SK-N-SH treated with all-trans-retinoic acid at 6 μM for 48 hours (cell line): Measurements from ENCODE around the gene HMGN4.
A peak's percentile ranks its signal among the peaks of the same experiment; 100 is the strongest.

ENCODE experiments used
- ATAC-seq: fragments of 200-7000 bp; cut with Tn5 transposase; 3 replicates; pipeline ENCODE4 v1.9.1; 2020; ENCODE audit warnings: mild to moderate bottlenecking, moderate library complexity
- ARNTL ChIP-seq: fragments of 450-650 bp; formaldehyde crosslinking; IDR thresholded peaks from 2 replicates; pipeline ENCODE4 v1.5.0; 2020; ENCODE audit warnings: low read depth, mild to moderate bottlenecking, moderate library complexity, borderline replicate concordance
- BACH2 ChIP-seq: fragments of 250-450 bp; sonication (Bioruptor Pico); IDR thresholded peaks from 2 replicates; pipeline ENCODE4 v1.9.0; 2021; ENCODE audit warnings: mild to moderate bottlenecking, borderline replicate concordance
- CSDC2 ChIP-seq: fragments of 250-450 bp; sonication (Bioruptor Pico); IDR thresholded peaks from 2 replicates; pipeline ENCODE4 v1.5.0; 2020; ENCODE audit warnings: mild to moderate bottlenecking, moderate library complexity
- CSRNP3 ChIP-seq: fragments of 250-450 bp; sonication (Bioruptor Pico); IDR thresholded peaks from 2 replicates; pipeline ENCODE4 v1.5.1; 2021; ENCODE audit warnings: mild to moderate bottlenecking, moderate library complexity
- ESRRG ChIP-seq: fragments of 250-450 bp; sonication (Bioruptor Pico); IDR thresholded peaks from 2 replicates; pipeline ENCODE4 v1.6.1; 2021; ENCODE audit warnings: mild to moderate bottlenecking
- GLIS3 ChIP-seq: fragments of 250-450 bp; sonication (Bioruptor Pico); IDR thresholded peaks from 2 replicates; pipeline ENCODE4 v1.5.0; 2020; ENCODE audit warnings: mild to moderate bottlenecking, moderate library complexity
- OSR1 ChIP-seq: fragments of 250-450 bp; sonication (Bioruptor Pico); IDR thresholded peaks from 2 replicates; pipeline ENCODE4 v1.8.0; 2022; ENCODE audit warnings: moderate library complexity, mild to moderate bottlenecking, inconsistent platforms
- PATZ1 ChIP-seq: fragments of 250-450 bp; sonication (Bioruptor Pico); IDR thresholded peaks from 2 replicates; pipeline ENCODE4 v1.8.0; 2020; ENCODE audit warnings: mild to moderate bottlenecking, moderate library complexity, borderline replicate concordance
- POU6F1 ChIP-seq: fragments of 250-450 bp; sonication (Bioruptor Pico); IDR thresholded peaks from 2 replicates; pipeline ENCODE4 v1.8.0; 2021; ENCODE audit warnings: low read depth, mild to moderate bottlenecking, moderate library complexity, borderline replicate concordance
- PPARA ChIP-seq: fragments of 250-450 bp; sonication (Bioruptor Pico); IDR thresholded peaks from 2 replicates; pipeline ENCODE4 v1.5.0; 2020; ENCODE audit warnings: mild to moderate bottlenecking, borderline replicate concordance
- RARB ChIP-seq: fragments of 250-450 bp; sonication (Bioruptor Pico); IDR thresholded peaks from 2 replicates; pipeline ENCODE4 v1.8.0; 2021; ENCODE audit warnings: mild to moderate bottlenecking, moderate library complexity
- SNAI2 ChIP-seq: fragments of 250-450 bp; sonication (Bioruptor Pico); IDR thresholded peaks from 2 replicates; pipeline ENCODE4 v1.5.0; 2020; ENCODE audit warnings: mild to moderate bottlenecking, moderate library complexity
- TCF4 ChIP-seq: fragments of 250-450 bp; sonication (Bioruptor Pico); IDR thresholded peaks from 2 replicates; pipeline ENCODE4 v1.8.0; 2021; ENCODE audit warnings: mild to moderate bottlenecking, moderate library complexity, borderline replicate concordance
- TSHZ2 ChIP-seq: fragments of 250-450 bp; sonication (Bioruptor Pico); IDR thresholded peaks from 2 replicates; pipeline ENCODE4 v1.5.0; 2020; ENCODE audit warnings: mild to moderate bottlenecking, moderate library complexity
- ZFP30 ChIP-seq: fragments of 450-650 bp; formaldehyde crosslinking; IDR thresholded peaks from 2 replicates; pipeline ENCODE4 v1.5.0; 2022; ENCODE audit warnings: mild to moderate bottlenecking, moderate library complexity
- ZNF565 ChIP-seq: fragments of 450-650 bp; formaldehyde crosslinking; conservative IDR thresholded peaks from 2 replicates; pipeline ENCODE4 v1.5.0; 2020; ENCODE audit warnings: low read depth, mild to moderate bottlenecking, moderate library complexity
- ZNF70 ChIP-seq: fragments of 450-650 bp; formaldehyde crosslinking; IDR thresholded peaks from 2 replicates; pipeline ENCODE4 v1.5.0; 2020; ENCODE audit warnings: mild to moderate bottlenecking, moderate library complexity
- ZNF8 ChIP-seq: fragments of 450-650 bp; formaldehyde crosslinking; IDR thresholded peaks from 2 replicates; pipeline ENCODE4 v1.5.0; 2020; ENCODE audit warnings: mild to moderate bottlenecking, moderate library complexity
- TF ChIP-seq, protein P1 (sequence below): fragments of 250-450 bp; sonication (Bioruptor Pico); IDR thresholded peaks from 2 replicates; pipeline ENCODE4 v1.5.1; 2020; ENCODE audit warnings: low read depth, mild to moderate bottlenecking, moderate library complexity

HMGN4 gene

DNA sequence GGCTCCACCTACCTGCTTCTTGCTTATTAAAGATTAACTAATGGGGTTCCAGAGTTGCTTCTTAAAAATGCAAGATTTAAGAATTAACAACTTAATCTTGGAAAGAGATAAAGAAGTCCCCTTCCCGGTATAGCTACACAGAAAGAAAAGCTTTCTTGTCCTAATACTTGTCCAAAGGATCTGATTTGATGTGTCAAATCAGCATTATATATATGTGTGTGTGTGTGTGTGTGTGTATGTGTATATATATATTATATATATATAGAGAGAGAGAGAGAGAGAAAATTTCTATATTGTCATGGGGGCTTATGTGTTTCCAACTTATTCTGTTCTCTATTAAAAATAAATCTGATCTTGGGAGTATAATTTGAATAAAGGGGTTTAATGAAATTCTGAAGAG, 4.6 kb upstream of the HMGN4 start:
- TF ChIP-seq SNAI2 (CRISPR knock-in tag), result no peak
- no peak for TF ChIP-seq ZNF8 (CRISPR knock-in tag)
- no peak for TF ChIP-seq ZFP30 (CRISPR knock-in tag)
- no peak for TF ChIP-seq POU6F1 (CRISPR knock-in tag)
- TF ChIP-seq CSDC2, result no peak
- TF ChIP-seq ZNF70 (CRISPR knock-in tag), result no peak
- TF ChIP-seq OSR1 (CRISPR knock-in tag), result no peak
- TF ChIP-seq TSHZ2 (CRISPR knock-in tag), result no peak
- TF ChIP-seq PATZ1, result no peak
- TF ChIP-seq RARB (CRISPR knock-in tag), result no peak
- TF ChIP-seq ARNTL (CRISPR knock-in tag), result no peak
- no peak for TF ChIP-seq GLIS3
- TF ChIP-seq, protein P1, sequence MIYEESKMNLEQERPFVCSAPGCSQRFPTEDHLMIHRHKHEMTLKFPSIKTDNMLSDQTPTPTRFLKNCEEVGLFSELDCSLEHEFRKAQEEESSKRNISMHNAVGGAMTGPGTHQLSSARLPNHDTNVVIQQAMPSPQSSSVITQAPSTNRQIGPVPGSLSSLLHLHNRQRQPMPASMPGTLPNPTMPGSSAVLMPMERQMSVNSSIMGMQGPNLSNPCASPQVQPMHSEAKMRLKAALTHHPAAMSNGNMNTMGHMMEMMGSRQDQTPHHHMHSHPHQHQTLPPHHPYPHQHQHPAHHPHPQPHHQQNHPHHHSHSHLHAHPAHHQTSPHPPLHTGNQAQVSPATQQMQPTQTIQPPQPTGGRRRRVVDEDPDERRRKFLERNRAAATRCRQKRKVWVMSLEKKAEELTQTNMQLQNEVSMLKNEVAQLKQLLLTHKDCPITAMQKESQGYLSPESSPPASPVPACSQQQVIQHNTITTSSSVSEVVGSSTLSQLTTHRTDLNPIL, result no peak
- TF ChIP-seq, all 23 proteins: peak for 0
- no peak for ATAC-seq

DNA sequence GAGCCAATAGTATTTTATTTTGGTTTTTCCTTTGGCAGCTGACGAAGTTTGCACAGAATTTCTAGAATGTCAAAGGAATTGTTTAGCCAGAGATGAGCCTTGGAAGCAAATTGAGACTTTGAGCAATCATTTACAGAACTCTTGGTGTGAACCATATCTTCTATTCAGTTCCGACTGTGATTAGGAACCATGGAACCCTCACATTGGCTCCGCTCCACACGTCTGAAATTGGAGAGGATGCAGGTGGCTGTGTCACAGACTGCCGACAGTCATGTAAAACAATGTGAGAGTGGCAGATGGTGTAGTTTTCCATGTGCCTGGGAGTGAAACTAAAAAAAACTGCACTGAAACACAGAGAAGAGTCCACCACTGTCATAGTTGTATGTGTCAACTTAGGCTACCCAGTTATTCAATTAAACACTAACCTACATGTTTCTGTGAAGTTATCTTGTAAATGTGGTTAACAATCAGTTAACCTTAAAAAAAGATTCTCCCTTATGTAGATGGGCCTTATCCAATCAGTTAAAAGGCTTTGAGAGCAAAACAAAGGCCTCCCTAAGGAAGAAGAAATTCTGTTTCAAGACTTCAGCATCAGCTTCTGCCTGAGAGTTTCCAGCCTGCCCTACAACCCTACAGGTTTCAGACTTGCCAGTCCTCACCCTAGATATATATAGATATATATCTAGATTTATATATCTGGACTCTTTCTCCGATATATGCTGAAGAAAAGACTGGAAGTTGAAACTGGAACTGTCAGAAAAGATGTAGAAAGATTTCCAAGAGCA, 3.3 kb upstream of the HMGN4 start:
- no peak for ATAC-seq
- TF ChIP-seq ZNF70 (CRISPR knock-in tag), result no peak
- no peak for TF ChIP-seq TCF4 (CRISPR knock-in tag)
- no peak for TF ChIP-seq OSR1 (CRISPR knock-in tag)
- no peak for TF ChIP-seq GLIS3
- no peak for TF ChIP-seq ZFP30 (CRISPR knock-in tag)

DNA sequence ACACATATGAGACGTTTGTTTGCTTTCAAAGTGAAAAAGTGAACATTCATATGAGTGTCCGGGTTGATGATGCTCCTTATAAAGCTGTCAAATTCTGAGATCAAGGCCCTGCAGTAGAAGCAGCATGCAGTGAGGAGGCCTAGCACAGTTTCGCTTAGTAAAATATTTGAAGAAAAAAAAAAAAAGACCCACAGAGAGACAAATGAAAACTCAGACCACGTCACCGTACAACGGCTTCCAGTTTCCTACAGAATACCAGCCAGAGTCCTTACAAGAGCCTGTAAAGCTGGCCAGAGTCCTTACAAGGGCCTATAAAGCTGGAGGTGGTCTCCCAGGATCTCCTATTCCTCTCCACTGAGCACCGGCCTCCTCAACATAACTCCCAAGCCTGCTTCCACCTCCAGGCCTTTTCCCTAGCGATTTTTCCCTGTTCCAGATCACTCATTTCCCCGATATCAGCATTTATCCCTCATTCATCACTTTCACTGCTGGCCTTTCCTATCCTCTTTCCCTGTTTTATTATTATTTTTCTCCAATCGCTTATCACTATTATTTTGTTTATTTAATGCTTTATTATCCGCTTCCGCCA, 1.5 kb upstream of the HMGN4 start:
- TF ChIP-seq ZNF8 (CRISPR knock-in tag) (no peak), OSR1 (CRISPR knock-in tag) (no peak), ESRRG (CRISPR knock-in tag) (no peak), ZNF565 (CRISPR knock-in tag) (no peak), PPARA (CRISPR knock-in tag) (no peak), CSDC2 (no peak), PATZ1 (no peak), CSRNP3 (CRISPR knock-in tag) (no peak), GLIS3 (no peak), POU6F1 (CRISPR knock-in tag) (no peak), RARB (CRISPR knock-in tag) (no peak), ARNTL (CRISPR knock-in tag) (no peak), BACH2 (CRISPR knock-in tag) (no peak), TCF4 (CRISPR knock-in tag) (no peak)
- ATAC-seq, result peak; percentile 1
